WERI-Rb-1 (cell line): ENCODE measurements around the gene APP.

Experiments
- DNase-seq: peaks from one replicate; pipeline ENCODE4 v3.0.0-alpha.2; 2020
- H3K27ac ChIP-seq: fragments of 250-450 bp; sonication (Bioruptor Pico); 2 replicates; pipeline ENCODE4 v1.5.1; 2020; ENCODE audit warnings: mild to moderate bottlenecking, moderate library complexity
- H3K27me3 ChIP-seq: fragments of 250-450 bp; sonication (Bioruptor Pico); 2 replicates; pipeline ENCODE4 v1.5.1; 2021; ENCODE audit warnings: mild to moderate bottlenecking, low read depth, moderate library complexity; ENCODE audit not compliant: insufficient read depth, severe bottlenecking
- H3K36me3 ChIP-seq: fragments of 250-450 bp; sonication (Bioruptor Pico); 2 replicates; pipeline ENCODE4 v1.5.1; 2020; ENCODE audit warnings: mild to moderate bottlenecking, moderate library complexity
- H3K4me3 ChIP-seq: 2 replicates; pipeline ENCODE4 v1.5.1; 2011; ENCODE audit warnings: low read depth, mild to moderate bottlenecking, control low read depth, low read length
- H3K9me3 ChIP-seq: fragments of 250-450 bp; sonication (Bioruptor Pico); 2 replicates; pipeline ENCODE4 v1.5.1; 2021; ENCODE audit warnings: mild to moderate bottlenecking, moderate library complexity; ENCODE audit not compliant: severe bottlenecking
- CTCF ChIP-seq: IDR thresholded peaks from 2 replicates; pipeline ENCODE4 v1.5.1; 2011; ENCODE audit warnings: low read depth, mild to moderate bottlenecking, control low read depth, inconsistent platforms, low read length

APP gene

GRCh38 chr21:25845729-25846256 lies 324.8 kb downstream of the APP start:
- TF ChIP-seq CTCF: no peak
- no peak for DNase-seq

DNA sequence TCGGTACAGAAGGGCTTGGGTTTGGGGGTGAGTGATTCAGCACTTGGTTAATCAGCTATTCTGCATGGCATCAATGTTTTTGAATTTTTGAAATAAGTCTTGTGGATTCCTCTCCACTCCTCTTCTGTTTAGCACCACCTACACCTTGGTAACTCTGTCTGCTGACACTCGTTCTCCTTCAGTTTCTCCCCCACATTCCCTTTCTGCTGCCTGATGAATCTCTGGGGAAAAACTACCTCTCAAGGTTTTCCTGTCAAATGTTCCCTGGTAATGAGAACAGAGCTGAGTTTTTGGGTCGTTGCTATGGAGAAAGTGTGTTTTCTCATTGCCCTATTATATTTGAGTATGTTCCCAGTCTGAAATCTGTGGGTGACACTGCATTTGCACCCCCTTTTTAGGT lies 327.6 kb downstream of the APP start:
- no peak for TF ChIP-seq CTCF
- Histone ChIP-seq H3K27ac (no peak overlapping the region), H3K4me3 (no peak overlapping the region), H3K9me3 (peaks cover 13% of the 10 kb centered on the region), H3K27me3 (peaks cover 6% of the 10 kb centered on the region), H3K36me3 (no peaks in the 10 kb centered on the region)
- DNase-seq: no peak

More at GRCh38 chr21:25845729-25846256, 324.8 kb downstream of the APP start:
- Histone ChIP-seq H3K4me3 (no peak overlapping the region), H3K27ac (no peak overlapping the region), H3K36me3 (no peaks in the 10 kb centered on the region), H3K27me3 (peaks cover 2% of the 10 kb centered on the region), H3K9me3 (peaks cover 14% of the 10 kb centered on the region)

GRCh38 chr21:25838809-25839208 lies 331.8 kb downstream of the APP start:
- peaks cover 15% of the 10 kb centered on the region for H3K27me3 ChIP-seq
- no peak for DNase-seq
- no peaks in the 10 kb centered on the region for H3K36me3 ChIP-seq
- peaks cover 10% of the 10 kb centered on the region for H3K9me3 ChIP-seq
- TF ChIP-seq CTCF: no peak
- no peak overlapping the region for H3K4me3 ChIP-seq
- no peak overlapping the region for H3K27ac ChIP-seq

DNA sequence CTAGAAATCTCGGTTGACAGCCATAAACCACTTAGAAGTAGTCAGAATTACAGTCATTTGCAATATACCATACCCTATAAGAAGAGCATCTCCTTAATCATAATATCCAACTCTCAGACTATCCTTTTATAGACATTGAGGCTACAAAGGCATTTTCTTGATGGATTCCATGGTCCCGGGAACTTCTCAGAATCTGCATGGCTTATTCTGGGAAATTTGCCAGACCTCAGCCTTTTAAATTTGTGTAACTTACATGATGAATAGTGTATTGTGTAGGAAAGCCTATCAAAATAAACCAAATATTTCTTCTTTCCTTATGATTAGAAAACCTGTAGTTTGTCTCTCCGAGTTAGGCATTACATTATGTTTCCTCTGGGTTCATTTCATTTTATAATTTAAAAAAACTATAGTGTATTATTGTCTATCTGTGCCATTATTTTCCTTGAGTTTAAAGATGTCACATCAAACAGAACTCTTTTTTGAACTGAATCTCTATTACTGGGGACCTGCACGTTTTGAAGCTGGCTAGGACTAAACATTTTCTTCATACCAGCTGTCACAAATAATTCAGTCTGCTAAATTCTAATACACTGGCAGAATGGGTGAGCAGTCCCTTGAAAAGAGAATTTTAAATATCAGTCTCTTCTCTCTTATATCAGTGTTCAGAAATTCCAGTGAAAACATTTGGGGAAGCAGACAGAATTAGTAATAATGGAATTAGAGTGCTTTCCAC lies 332.9 kb downstream of the APP start:
- Histone ChIP-seq H3K27me3 (peaks cover 22% of the 10 kb centered on the region), H3K4me3 (no peak overlapping the region), H3K9me3 (peaks cover 21% of the 10 kb centered on the region), H3K36me3 (no peaks in the 10 kb centered on the region), H3K27ac (no peak overlapping the region)
- no peak for TF ChIP-seq CTCF
- no peak for DNase-seq

- Histone ChIP-seq H3K36me3 (no peaks in the 10 kb centered on the region), H3K9me3 (peaks cover 25% of the 10 kb centered on the region), H3K27ac (no peak overlapping the region), H3K4me3 (no peak overlapping the region), H3K27me3 (peaks cover 22% of the 10 kb centered on the region)
- no peak for TF ChIP-seq CTCF
- no peak for DNase-seq
Measured at GRCh38 chr21:25836396-25836795, 334.2 kb downstream of the APP start.
